Measurements from ENCODE around the gene ANP32A.

The ANP32A gene

DNA sequence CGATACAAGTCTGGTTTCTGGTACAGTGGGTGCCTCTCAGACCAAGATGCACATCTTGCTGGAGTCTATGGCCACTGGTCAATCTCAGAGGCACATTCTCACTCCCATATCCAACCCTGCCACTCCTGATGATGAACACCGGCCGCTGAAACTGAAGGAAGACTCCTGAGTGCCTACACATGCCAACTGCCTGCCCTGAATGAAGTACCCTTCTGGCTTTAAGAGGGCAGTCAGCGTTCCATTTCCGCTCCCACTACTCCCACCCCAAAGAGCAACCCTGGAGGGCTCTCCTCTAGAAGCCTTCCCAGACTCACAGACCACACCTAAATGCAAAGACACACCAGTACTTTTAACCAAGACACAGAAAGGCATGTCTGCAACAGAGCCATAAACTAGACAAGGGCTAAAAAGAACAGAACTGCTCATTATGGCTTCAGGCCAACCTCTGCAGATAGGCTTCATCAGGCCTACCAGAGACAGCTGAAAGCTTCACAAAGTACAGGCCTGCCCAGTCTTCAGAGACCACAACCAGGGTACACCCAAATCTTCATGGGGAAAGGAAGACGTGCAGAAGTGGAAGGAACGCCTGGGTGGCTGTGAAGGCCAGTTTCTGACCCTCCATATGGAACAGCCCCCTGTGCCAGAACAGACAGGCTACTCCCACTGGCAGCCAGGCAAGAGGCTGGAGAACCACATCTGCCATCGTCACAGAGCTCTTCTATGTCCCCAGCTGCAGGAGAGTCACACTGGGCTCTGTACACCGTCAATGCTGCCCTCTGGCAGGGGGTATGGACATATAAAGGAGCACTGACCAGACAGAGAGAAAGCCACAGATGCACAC, 14.3 kb downstream of the ANP32A start:
- CTCF ChIA-PET = interaction anchor here (1.0 kb wide), 1 partner anchor 23 kb away, joined by 4 read pairs; no protein-coding TSS in a partner anchor
- no peak for DNase-seq (ENCODE audit: low read depth, low spot score)
- TF ChIP-seq, protein P1, sequence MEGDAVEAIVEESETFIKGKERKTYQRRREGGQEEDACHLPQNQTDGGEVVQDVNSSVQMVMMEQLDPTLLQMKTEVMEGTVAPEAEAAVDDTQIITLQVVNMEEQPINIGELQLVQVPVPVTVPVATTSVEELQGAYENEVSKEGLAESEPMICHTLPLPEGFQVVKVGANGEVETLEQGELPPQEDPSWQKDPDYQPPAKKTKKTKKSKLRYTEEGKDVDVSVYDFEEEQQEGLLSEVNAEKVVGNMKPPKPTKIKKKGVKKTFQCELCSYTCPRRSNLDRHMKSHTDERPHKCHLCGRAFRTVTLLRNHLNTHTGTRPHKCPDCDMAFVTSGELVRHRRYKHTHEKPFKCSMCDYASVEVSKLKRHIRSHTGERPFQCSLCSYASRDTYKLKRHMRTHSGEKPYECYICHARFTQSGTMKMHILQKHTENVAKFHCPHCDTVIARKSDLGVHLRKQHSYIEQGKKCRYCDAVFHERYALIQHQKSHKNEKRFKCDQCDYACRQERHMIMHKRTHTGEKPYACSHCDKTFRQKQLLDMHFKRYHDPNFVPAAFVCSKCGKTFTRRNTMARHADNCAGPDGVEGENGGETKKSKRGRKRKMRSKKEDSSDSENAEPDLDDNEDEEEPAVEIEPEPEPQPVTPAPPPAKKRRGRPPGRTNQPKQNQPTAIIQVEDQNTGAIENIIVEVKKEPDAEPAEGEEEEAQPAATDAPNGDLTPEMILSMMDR (IDR thresholded peaks at IDR 0.05; ENCODE audit: insufficient read depth, low read length, missing control alignments) = no peak

DNA sequence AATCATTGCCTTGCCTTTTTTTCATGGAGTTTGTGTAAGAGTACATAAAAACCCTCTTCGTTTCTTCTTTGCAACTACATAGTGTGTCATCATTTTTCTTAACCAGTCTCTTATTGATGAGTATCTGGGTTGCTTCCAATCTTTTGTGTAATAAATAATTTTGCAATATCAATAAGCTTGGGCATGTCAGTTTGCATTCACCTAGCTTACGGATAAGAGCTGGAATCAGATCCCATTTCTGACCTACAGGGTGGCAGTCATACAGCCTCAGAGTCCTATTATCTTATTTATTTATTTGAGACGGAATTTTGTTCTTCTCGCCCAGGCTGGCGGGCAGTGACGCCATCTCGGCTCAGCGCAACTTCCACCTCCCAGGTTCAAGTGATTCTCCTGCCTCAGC, 18.3 kb downstream of the ANP32A start:
- ChIA-PET CTCF (no interaction called here), POLR2A (no interaction called here)
- DNase-seq (ENCODE audit: low read depth, low spot score) = no peak
- TF ChIP-seq, protein P1 (IDR thresholded peaks at IDR 0.05; ENCODE audit: insufficient read depth, low read length, missing control alignments) = no peak
- H3K4me3 ChIP-seq (ENCODE audit: low read depth, low read length) = no peak overlapping the region

More for the DNA sequence above, 14.3 kb downstream of the ANP32A start:
- POLR2A ChIA-PET = interaction anchor here (1.1 kb wide), 1 partner anchor 10 kb away, joined by 4 read pairs; no protein-coding TSS in a partner anchor
- H3K4me3 ChIP-seq (ENCODE audit: low read depth, low read length) = no peak overlapping the region

DNA sequence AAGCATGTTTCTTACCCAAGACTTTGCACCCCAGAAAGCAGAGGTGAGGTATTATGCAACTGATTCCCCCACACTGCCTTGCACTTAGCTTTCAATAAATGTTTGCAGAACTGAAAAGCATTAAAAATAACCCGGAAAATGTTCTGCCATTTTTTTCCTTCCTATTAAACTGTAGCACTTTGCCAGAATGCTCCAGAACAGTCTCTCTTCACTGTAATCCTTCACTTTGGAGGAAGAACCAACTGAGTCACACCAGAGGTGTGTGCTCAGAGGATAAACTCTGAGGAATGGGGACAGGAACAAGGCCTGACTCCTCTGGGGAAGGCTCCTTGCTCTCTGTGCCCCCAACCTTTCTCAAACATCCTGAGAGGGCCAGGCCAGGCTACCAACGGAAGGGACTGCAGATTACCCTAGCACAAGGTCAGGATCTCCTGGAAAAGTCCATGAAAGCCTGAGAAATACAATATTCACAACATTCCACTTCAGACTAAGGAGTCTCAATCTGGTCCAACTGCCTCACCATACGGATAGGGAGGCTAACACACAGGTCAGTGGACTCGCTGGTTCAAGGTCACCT, 19.0 kb downstream of the ANP32A start:
- ChIA-PET CTCF (interaction anchor here (0.6 kb wide), 1 partner anchor 74 kb away, joined by 3 read pairs; no protein-coding TSS in a partner anchor), POLR2A (no interaction called here)
- no peak overlapping the region for H3K4me3 ChIP-seq (ENCODE audit: low read depth, low read length)
- no peak for DNase-seq (ENCODE audit: low read depth, low spot score)
- TF ChIP-seq, protein P1 (IDR thresholded peaks at IDR 0.05; ENCODE audit: insufficient read depth, low read length, missing control alignments) = no peak

DNA sequence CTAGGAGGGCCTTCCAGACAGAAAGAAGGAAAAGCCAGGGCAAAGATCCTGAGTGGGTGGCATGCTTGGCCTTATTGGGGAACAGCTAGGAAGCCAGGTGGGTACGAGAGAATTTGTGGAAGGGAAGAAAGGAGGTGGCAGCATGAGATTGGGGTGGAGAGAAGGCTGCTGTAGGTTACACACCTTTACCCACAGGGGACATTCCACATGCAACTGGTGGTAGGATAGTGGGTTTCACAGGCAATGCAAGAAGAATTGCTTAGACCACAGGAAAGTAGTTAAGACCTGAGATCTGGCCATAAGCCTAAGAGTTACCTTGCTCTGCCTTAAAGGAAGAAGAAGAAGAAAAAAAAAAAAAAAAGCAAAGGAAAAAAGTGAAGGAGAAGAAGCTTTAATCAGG, 19.8 kb downstream of the ANP32A start:
- POLR2A ChIA-PET = no interaction called here
- H3K4me3 ChIP-seq (ENCODE audit: low read depth, low read length) = no peak overlapping the region
- DNase-seq (ENCODE audit: low read depth, low spot score) = no peak
- TF ChIP-seq, protein P1 (IDR thresholded peaks at IDR 0.05; ENCODE audit: insufficient read depth, low read length, missing control alignments) = no peak
- CTCF ChIA-PET = interaction anchor here (0.6 kb wide), 1 partner anchor 75 kb away, joined by 3 read pairs; no protein-coding TSS in a partner anchor

DNA sequence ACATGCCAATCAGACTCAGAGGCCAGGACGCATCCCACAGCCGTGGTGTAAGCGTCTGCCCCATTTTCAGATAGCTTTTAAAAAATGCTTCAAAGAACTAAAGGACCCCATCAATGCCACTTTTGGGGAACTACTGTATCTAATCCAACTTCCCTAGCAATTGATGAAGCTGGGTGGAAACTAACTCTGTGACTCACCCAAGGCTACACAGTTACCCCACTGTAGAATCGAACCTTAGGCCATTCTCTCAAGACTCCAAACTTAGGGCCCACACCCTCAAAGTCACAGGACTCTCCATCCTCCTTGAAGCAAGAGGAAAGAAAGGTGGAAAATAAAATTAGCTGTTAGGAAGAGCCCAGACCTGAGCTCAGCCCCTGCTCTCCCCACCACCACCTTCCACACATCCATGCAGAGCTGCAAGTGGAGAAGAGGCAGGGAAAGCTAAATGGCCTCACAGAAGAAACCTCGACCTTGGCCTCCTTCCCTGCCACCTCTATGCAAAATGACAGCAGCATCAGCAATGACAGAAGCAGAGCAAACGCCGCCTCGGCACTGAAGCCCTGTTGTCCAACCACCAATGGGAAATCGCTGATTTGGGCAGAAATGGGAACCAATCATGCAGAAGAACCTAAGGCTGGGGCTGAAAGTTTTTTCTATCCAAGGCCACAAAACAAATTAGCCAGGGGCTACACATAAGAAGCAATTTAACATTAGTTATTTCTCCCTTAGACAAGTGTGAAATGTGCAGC, 22.2 kb downstream of the ANP32A start:
- TF ChIP-seq, protein P1 (IDR thresholded peaks at IDR 0.05; ENCODE audit: insufficient read depth, low read length, missing control alignments) = no peak
- no peak for DNase-seq (ENCODE audit: low read depth, low spot score)
- ChIA-PET POLR2A (no interaction called here), CTCF (interaction anchor here (1.5 to 2.0 kb wide), 2 partner anchors 14 to 126 kb away, joined by 4 to 5 read pairs; no protein-coding TSS in a partner anchor)
- H3K4me3 ChIP-seq (ENCODE audit: low read depth, low read length) = no peak overlapping the region
